B cell (primary cell): ENCODE results near the gene MYH11.

Experiments used
- EZH2 ChIP-seq: IDR thresholded peaks from 2 replicates; pipeline ENCODE4 v1.6.1; 2012; ENCODE audit warnings: borderline replicate concordance, low read depth, mild to moderate bottlenecking, moderate library complexity, low read length; ENCODE audit not compliant: insufficient read depth, poor library complexity, severe bottlenecking
- TF ChIP-seq, protein P1 (sequence below): fragments of 200-600 bp; IDR thresholded peaks from one replicate; pipeline ENCODE4 v1.8.0; 2022; ENCODE audit warnings: antibody characterized with exemption, mild to moderate bottlenecking

DNA sequence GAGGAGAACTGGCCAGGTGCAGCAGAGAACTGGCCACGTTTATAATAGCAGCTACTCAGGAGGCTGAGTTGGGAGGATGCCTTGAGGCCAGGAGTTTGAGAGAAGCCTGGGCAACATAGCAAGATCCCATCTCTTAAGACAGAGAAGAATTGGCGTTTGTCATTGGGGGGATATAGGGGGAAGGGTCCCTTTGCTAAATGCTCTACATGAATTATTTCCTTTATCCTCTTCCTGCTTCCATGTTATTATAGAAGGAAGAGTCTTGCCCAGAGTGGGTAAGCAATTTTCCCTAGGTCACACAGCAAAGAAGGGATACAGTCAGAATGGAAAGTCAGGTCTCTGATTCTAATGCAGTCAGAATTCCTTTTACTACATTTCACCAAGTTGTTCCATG, 68.0 kb downstream of the MYH11 start:
- TF ChIP-seq, protein P1, sequence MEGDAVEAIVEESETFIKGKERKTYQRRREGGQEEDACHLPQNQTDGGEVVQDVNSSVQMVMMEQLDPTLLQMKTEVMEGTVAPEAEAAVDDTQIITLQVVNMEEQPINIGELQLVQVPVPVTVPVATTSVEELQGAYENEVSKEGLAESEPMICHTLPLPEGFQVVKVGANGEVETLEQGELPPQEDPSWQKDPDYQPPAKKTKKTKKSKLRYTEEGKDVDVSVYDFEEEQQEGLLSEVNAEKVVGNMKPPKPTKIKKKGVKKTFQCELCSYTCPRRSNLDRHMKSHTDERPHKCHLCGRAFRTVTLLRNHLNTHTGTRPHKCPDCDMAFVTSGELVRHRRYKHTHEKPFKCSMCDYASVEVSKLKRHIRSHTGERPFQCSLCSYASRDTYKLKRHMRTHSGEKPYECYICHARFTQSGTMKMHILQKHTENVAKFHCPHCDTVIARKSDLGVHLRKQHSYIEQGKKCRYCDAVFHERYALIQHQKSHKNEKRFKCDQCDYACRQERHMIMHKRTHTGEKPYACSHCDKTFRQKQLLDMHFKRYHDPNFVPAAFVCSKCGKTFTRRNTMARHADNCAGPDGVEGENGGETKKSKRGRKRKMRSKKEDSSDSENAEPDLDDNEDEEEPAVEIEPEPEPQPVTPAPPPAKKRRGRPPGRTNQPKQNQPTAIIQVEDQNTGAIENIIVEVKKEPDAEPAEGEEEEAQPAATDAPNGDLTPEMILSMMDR = no peak
- TF ChIP-seq EZH2 = no peak
